ENCODE measurements around the gene HSPB9.
"Not testable (repeated sequence)": the region's sequence is repeated elsewhere in the genome, so short reads cannot be mapped to it uniquely, and the experiment has no call there.

HSPB9 gene

DNA sequence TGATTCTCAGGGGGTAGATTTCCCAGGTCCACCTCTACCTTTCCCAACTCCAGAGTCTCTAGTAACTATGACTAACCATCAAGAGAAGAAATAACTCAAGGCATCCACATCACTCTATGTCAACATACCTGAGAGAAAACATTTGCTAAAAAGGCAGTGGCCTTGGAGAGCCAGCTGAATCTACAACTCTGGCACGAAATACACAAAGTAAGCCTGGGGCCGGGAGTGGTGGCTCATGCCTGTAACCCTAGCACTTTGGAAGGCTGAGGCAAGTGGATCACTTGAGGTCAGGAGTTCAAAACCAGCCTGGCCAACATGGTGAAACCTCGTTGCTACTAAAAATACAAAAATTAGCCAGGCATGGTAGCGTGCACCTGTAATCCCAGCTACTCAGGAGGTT is 20.5 kb downstream of the HSPB9 start:
- not testable (repeated sequence) for DNase-seq (ENCODE audit: low read depth in 2 of 2)

- DNase-seq (ENCODE audit: low read depth in 2 of 2), result no peak
Observed at GRCh38 chr17:42146911-42147607, 24.5 kb downstream of the HSPB9 start.

- DNase-seq (ENCODE audit: low read depth in 2 of 2), result no peak
Observed at GRCh38 chr17:42153919-42154742, 31.5 kb downstream of the HSPB9 start.

DNA sequence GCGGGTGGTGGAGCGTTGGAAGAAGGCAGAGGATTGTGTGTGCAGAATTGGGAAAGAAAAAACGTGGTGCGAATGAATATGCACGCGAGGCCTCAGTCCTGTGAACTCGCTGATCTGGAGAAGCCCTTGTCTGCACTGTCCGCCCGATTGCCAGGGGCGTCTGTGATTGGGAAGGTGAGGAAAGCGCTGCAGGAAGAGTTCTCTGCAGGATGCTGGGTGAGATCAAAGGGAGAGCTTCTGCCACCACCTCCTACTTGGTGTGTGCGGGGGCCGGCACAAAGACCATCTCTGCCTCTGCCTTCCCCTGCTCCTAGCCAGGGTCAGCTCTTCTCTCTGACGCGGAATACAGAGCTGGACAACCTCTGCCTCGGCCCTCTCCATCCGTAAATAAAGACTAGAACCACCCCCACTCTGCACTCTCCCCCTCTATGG is 33.0 kb downstream of the HSPB9 start:
- DNase-seq (ENCODE audit: low read depth in 2 of 2), result no peak

DNA sequence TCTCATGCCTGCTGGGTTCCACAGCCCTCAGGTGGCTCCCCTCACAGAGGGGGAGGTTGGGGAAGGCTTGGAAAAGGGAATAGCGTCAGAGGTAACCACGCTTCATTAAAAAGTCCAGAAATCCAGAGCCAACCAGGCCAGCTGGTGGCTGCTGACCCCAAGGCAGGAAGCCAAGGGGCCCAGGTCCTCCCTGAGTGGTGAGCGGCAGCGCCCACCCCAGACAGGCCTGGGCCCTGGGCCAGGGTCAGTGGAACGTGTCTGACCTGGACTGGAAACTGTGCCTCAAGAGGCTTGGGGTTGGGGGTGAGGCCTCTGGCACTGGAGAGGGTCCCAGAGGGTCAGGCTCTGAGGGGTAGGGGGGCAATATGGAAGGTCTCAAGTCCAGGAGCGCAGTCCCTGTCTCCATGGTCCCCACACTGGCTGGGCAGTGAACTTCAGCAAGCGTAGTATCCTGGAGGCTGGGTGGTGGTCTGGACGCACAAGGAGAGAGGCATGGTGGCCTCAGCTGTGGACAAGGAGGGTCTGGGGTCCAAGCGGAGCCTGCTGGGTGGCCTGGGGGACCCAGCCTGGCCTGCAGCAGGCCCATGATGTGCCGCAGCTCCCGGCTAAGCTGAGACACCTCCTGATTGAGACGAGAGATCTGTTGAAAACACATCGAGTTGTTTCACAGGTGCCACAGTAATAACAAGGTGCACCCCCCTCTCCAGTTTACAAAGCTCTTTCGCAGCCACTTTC is 37.4 kb downstream of the HSPB9 start:
- no peak for DNase-seq (ENCODE audit: low read depth in 2 of 2)

DNA sequence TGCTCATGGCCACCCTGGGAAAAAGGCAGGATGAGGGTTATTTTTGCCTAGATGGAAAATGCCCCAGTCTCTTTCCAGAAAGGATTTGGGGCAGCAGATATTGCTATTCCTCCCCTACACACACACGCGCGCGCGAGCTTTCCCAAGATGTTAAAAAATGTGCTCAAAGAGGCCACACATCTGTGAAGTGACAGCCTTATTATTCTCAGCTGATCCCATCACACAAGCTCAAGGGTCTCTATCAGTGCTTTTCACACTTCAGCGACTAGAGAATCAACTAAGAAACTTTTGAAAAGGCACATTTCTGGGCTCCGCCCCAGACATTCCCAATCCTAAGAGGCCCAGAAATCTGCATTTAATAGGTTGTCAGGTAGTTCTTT is 37.9 kb downstream of the HSPB9 start:
- no peak for DNase-seq (ENCODE audit: low read depth in 2 of 2)

GRCh38 chr17:42163113-42163512 is 40.5 kb downstream of the HSPB9 start:
- peak in 1 of 2 donors; percentile 58 for DNase-seq (ENCODE audit: low read depth in 2 of 2)

- DNase-seq (ENCODE audit: low read depth in 2 of 2), result no peak
Observed at GRCh38 chr17:42163696-42164407, 41.2 kb downstream of the HSPB9 start.

GRCh38 chr17:42165751-42166150 is 43.1 kb downstream of the HSPB9 start:
- DNase-seq (ENCODE audit: low read depth in 2 of 2), result no peak

GRCh38 chr17:42166196-42166763 is 43.7 kb downstream of the HSPB9 start:
- DNase-seq (ENCODE audit: low read depth in 2 of 2), result no peak

GRCh38 chr17:42167807-42168206 is 45.2 kb downstream of the HSPB9 start:
- no peak for DNase-seq (ENCODE audit: low read depth in 2 of 2)

DNA sequence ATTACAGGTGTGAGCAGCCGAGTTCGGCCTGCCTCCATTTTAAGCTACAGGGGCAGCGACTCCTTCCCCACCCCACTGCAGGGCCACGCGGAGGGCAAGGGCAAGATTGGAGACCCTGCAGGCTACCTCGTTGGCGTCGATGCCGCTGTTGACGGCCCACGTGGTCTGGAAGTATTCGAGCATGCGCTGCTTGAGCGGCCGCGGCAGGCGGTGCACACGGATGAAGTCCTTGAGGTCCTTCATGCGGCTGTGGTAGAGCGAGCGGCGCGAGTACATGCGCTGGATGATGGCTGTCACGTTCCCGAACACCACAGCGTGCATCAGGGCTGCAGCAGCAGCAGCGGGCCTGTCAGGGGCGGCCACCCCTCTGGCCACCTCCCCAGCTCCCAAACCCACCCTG is 46.7 kb downstream of the HSPB9 start:
- DNase-seq (ENCODE audit: low read depth in 2 of 2), result no peak

DNA sequence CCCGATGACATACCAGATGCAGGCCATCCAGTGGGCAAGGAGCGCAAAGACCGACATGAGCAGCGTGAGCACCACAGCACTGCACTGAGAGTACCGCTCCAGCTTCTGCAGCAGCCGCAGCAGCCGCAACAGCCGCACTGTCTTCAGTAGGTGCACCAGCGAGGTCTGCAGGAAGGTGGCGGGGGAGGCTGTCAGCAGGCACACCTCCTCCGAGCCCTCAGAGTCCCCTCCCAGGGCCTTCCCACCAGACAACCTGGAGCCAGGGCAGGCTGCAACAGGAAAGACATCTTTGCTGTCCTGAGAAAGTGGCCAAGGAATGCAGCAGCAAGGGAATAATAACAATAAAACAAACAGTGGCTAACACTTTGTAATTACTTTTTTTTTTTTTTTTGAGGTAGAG is 49.2 kb downstream of the HSPB9 start:
- DNase-seq (ENCODE audit: low read depth in 2 of 2), result no peak
